ENCODE results near the gene ZBTB7B.
"Not testable (repeated sequence)": the region's sequence is repeated elsewhere in the genome, so short reads cannot be mapped to it uniquely, and the experiment has no call there.

The ZBTB7B gene

DNA sequence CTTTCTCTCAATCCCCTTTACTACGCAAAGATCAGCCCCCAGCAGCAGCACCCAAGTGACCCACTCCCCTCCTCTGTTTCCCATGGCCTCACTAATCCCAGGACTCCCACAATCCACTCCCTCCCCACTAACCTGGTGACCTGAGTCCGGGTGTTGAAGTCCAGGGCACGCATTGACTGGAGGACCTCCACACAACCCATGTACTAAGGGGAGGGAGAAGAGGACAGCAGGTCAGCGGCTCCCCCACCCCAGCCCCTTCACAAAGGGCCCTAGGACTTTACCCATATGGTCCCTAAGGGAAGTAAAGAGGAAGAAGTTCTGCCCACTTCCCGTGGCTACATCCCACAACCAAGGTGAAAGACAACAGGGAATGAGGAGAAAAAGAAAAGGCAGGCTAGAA, 33.4 kb upstream of the ZBTB7B start:
- DNase-seq (ENCODE audit: low spot score) = no peak

DNA sequence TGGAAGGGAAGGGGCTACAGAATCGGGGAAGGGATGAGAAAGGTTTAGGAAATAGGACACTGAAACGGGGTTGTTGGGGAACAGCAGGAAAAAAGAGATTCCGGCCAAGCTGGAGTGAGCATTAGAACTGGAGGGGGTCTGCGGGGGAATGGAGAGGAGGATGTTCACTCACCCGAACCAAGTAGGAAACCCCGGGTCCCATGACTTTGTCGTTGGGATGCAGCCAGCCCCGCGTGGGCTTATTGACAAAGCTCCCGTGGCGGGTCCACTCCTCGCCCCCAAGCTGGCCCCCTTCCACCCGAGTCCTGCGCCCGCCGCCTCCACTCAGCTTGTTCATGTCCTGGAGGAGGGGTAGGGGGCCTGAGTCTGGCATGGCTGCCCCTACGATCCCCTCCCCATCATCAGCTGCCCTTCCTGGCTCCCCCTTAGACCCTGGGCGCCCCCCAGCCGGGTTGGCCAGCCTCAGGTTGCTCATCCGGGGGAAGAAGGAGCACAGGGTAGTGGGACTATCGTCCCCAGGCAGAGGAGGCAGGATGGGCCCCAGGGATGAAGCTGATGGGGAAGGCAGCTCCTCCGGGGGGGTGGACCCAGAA, 32.6 kb upstream of the ZBTB7B start:
- DNase-seq (ENCODE audit: low spot score) = no peak

DNA sequence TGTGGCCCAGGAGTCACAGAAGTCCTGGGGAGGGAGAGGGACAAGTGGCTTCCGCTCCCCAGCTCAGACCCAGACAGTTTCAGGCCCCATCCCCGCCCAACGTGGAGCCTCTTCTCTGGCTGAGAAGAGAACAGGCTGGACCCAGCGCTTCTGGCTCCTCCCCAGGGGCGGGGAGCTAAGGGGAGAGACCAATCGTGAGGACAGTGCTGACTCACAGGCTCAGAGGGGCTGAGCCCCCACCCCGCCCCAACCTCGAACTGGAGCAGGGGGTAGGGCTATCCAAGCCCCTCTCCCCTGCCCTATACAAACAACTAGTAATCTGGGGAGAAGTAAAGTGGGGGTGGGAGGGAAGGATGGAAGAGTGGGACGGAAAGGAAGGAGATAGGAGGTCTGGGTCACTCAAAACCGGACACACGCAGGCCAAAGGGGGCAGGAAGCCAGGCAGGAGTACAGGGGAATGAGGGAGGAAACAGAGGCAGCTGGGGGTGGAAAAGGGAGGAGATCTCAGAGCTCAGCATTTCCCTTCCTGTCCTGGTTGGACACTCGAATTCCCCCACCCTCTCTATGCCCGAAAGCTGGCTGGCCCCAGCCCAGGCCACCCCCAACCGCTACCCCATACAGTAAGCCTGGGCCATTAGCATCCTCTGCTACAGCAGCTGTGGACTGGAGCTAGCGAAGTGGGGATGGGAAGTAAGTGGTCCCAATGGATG, 31.8 kb upstream of the ZBTB7B start, which contains the start of gene SHC1:
TSS of gene SHC1 (minus strand) at position 117 of the 710 bp plus-strand sequence. CDS start 221 bp downstream, outside the sequence.
- peak; percentile 92 for DNase-seq (ENCODE audit: low spot score)

DNA sequence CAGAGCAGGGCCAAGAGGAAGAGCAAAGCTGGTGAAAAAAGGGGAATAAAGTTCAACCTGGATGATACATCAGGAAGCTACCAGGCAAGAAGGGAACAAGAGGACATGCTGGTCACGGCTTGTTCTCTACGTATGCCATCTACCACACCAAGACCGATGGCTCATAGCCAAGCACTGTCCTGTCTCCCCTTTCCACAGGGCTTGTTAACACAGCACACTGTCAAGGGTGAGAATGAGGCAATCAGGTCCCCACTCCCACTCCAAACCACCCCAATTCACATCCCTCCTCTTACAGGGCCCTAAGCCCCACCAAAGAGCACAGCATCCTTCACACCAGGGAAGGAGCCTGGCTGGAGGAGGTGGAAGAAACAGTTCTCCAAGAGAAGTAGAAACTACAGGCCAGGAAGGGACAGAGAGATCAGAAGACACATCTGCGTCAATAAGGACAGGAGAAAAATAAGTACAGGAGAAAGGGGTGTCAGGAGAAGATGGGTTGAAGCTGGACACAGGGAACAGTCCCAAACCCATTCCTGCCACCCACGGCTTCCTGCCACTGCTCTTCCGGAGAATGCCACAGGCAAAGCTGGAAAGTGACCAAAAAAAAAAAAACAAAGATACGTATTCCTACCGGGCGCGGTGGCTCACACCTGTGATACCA, 31.1 kb upstream of the ZBTB7B start:
- DNase-seq (ENCODE audit: low spot score) = no peak

DNA sequence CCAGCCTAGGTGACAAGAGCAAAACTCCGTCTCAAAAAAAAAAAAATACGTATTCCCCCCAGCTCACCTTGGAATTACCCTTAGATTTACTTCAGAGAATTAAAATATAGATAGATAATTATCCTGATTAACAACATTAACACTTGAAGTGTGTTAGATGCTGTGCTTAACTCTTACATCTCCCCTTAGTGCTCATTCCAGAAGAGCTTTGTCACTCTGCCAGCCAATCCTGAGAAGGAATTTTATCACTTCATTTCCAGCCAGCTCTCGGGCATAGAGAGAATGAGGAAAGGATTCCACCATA, 30.4 kb upstream of the ZBTB7B start:
- no peak for DNase-seq (ENCODE audit: low spot score)

DNA sequence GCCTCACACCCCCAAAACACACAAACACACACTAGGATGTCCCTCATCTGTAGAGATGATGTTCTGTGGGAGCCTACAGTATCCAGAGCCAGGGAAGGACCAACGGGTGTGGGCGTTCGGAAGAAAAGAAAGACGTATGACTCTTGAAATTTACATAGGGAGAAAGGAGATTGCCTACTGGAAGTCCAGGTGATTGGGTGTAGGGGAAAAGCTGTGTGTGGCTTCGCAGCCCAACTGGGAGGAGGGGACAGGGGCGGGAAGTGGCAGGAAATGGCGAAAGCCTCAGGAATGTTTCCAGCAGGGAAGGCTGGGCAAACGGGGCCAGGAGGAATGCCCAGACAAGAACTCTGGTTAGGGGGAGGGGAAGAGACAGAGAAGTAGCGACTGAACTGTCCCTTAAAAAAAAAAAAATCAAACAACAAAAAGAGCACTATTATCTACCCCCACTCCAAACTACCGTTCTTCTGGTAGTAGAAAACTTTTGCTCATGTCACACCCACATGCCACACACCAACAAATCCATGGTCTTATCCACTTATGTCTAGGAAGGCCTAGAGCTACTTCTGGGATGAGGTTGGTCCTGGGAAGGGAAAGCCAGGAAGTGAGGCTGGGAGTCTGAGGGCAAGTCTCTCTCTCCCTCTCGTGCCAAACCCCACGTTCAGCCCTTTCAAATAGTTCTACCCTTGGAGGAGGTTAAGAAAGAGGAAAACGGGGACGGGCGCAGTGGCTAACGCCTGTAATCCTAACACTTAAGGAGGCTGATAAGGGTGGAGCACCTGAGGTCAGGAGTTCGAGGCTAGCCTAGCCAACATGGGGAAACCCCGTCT, 29.9 kb upstream of the ZBTB7B start:
- peak; percentile 78 for DNase-seq (ENCODE audit: low spot score)

DNA sequence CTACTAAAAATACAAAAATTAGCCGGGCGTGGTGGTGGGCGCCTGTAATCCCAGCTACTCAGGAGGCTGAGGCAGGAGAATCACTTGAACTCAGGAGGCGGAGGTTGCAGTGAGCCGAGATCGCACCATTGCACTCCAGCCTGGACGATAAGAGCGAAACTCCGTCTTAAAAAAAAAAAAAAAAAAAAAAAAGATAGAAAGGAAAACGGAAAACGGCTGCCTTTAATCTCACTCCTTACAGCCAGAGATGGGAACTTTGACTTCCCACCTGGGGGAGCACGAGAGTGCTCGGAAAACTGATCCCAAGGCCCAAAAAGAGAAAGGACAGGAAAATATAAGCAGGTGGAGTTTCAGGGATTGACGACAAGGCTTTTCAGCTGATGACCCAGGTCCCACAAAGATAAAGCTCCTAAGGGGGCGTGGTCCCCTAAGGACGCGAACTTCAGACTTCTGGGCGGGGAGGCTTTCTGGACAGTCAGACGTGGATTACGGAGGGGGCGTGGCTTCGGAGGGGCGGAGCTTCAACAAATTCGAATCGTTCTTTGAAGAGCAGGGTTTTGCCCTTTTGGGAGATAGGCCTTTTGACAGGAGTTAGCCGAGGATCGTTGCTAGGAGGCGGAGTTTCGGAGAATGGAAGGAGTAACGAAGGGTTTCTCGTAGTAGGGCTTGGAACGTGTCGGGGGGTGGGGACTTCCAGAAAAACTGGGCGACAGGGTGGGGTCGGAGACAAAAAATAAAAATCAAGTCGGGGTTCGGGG, 29.1 kb upstream of the ZBTB7B start:
- DNase-seq (ENCODE audit: low spot score) = peak; percentile 97

DNA sequence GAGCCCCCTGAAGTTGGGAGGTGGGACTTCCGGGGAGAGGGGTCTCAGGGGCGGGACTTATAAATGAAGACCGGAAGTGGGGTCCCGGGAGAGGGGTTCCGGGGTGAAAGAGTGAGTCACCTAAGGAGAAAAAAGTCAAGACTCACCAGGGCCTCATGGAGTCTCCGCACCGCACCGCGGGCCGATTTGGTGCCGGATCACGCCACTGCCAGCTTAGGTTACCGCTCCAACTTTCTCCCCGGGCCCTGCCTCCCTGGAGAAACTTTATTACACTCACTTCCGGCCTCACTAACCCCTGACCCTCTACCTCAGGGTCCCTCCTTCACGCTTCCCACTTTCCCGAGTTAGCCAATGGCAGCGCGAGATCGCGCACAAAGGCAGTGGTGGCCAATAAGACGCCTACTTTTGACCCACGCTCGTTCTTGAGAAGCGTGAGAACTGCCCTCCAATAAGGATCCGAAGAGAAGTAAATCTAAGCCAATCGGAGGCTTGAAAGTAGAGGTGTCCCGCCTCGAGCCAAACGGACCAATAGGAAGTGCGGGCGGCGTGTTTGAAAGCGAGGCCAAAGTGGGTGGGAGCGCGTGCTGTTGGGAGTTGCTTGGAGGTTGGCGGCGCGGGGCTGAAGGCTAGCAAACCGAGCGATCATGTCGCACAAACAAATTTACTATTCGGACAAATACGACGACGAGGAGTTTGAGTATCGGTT, 28.3 kb upstream of the ZBTB7B start, which contains the start of gene CKS1B:
TSS of gene CKS1B (plus strand) at position 580 of the 706 bp plus-strand sequence. CDS start at position 645, 65 bp downstream.
- peak; percentile 97 for DNase-seq (ENCODE audit: low spot score)

DNA sequence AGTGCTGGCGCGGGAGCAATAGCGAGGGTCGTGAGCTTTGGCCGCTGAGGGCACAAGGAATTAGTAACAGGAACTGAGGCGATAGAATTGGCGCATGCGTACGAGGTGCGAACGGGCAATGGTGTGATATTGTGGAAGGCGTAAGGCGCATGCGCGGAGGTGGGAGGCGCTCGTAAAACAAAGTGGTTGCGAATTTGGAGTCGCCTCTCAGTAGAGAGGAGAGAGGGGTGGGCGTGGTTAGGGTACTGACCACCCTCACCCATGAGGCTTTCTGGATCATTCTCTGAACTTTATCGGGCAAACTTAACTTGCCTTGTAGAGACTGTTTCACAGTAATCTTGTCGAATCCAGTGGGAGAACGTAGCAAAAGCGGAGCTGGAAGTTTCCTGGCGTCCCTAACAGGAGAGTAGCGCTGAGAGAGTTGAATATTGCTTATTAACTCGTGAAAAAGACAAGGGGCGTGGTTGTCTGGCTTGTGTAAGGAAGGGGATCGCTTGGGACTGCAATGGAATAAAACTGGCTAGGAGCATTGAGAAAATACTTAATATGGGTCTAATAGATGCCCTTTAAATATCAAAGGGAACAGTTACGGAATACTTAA, 27.7 kb upstream of the ZBTB7B start:
- peak; percentile 97 for DNase-seq (ENCODE audit: low spot score)

DNA sequence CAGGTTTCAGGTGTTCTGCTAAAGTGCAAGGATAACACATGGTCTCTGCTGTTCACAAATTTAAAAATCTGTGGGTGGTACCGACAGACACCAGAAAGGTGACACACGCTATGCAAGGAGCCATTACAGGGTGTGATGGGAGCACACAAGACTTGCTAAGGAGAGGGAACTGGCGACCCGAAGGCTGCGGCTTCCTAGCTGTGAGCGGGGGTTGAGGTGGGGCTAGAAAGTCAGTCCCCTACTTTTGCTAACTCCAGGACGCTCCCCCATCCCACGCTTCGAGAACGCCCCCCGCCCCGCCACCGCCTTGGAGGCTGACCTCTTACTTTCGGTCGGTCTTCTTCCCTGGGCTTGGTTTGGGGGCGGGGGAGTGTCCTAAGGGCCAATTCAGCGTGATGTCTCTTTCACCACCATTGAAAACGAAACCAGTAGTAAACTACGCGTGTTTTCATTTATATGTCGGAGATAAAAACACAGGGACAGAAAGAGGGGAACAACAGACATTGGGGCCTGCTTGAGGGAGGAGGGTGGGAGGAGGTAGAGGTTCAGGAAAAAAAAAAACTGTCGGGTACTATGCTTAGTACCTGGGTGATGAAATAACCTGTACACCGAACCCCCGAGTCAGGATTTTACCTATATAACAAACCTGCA, 27.1 kb upstream of the ZBTB7B start:
- DNase-seq (ENCODE audit: low spot score) = peak; percentile 68

DNA sequence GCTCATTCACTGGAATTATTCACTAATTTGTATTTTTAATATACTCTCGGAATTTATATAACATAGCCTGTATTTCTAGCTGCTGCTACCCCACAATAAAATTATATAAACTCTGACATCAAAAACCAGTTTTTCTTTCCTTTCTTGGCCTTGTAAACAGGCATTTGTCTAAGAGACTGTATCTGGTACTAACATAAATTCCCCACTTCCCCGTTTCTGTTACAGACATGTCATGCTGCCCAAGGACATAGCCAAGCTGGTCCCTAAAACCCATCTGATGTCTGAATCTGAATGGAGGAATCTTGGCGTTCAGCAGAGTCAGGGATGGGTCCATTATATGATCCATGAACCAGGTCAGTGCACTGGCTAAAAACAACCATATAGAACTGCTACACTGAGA, 24.8 kb upstream of the ZBTB7B start:
- not testable (repeated sequence) for DNase-seq (ENCODE audit: low spot score)

DNA sequence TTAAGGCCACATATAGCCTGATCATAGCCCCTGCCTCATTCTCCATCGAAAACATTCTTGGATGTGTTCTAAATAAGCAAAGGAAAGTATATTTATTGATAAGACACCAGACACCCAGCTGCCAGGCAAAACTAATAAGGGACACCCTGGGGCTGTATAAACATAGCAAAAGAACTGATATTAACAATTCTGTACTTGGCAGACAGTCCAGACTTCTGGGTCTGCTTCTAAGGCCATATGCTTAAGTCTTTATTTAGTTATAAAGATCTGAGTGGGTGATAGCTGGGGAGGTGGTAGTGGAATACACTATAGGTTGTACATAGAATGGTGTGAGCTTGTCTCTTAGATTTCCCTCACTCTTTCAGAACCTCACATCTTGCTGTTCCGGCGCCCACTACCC, 24.2 kb upstream of the ZBTB7B start:
- no peak for DNase-seq (ENCODE audit: low spot score)

DNA sequence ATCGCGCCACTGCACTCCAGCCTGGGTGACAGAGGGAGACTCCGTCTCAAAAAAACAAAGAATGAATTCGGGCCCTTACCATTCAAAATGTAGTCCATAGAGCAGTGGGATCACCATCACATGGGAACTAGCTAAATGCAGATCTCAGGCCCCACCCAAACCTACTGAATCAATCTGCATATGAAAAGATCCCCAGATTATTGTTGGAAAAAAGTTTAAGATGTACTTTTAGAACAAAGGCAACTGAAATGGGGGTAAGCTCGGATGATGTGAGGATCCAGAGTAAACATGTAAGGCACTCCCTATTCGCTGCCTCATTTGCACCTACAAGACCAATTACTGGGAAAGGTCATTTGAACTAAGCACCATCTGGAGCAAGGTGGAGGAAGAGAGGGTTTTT, 20.3 kb upstream of the ZBTB7B start:
- DNase-seq (ENCODE audit: low spot score) = no peak

DNA sequence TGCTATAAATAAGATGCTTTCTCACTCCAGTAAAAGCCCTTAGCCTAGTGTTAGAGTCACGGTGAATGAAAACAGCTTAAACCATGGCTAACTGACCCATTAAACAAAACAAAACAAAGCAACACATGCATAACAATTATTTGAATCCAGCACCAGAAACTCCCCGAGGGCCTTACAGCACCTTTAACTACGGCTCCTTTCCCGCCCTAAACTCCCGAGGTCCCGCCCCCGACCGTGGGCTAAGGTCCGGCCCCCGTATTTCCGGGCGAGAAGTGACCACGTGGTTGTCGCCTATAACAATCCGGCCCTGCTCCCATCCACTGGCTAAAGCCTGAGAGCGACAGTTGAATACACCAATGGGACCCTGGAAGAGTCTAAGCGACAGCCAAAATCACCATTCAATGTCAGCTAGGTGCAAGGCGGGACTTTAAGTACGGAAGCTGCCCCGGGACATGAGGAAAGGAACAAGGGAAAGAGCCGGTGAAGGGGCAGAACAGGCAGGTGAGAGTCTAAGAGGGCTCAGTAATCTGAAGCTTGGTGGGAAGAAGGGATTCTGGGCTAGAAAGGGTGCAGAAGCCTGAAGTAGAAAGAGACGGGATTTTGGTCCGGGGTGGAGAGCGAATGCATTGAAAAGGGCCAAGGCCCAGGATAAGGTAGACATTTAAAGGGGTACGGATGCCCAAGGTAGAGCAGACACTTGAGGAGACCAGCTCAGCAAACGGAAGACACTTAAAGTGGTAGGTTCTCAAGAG, 19.5 kb upstream of the ZBTB7B start, which contains the start of gene FLAD1:
TSS of gene FLAD1 (plus strand) at position 448 of the 752 bp plus-strand sequence. CDS start 351 bp downstream, outside the sequence.
- peak; percentile 96 for DNase-seq (ENCODE audit: low spot score)

DNA sequence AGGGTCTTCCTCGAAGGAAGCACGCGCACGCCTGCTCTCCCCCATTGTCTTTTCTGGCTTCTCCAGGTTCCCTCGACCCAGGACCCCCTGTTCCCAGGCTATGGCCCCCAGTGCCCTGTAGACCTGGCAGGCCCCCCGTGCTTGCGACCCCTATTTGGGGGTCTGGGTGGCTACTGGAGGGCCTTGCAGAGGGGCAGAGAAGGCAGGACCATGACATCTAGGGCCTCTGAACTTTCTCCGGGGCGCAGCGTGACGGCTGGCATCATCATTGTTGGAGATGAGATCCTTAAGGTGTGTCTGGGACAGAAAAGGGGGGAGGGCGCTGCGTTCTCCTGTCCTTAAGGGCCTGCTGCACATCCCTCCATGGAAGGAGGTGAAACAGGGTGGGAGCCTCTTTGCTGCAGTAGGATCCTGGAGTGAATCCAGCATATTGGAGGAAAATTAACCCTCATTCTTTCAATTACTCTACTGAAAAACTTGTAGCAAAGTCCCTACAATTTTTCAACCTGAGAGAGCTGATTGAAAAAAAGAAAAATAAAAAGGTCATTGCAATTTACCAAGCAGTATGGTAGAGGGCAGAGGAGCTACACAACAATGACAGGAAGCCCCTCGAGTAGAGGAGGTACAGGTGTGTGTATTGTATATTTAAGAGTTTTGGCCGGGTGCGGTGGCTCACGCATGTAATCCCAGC, 18.7 kb upstream of the ZBTB7B start:
- DNase-seq (ENCODE audit: low spot score) = no peak

DNA sequence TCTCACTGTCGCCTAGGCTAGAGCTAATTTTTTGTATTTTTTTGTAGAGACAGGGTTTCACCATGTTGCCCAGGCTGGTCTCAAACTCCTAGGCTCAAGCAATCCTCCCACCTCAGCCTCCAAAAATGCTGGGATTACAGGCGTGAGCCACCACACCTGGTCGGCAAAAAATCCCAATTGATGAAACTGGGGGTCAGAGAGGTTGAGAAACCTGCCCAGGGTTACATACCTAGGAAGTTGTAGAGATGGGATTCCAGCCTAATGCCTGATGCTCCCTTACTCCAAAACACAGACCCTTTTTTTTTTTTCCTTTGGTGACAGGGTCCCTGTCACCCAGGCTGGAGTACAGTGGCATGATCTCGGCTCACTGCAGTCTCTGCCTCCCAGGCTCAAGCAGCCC, 15.9 kb upstream of the ZBTB7B start:
- not testable (repeated sequence) for DNase-seq (ENCODE audit: low spot score)

DNA sequence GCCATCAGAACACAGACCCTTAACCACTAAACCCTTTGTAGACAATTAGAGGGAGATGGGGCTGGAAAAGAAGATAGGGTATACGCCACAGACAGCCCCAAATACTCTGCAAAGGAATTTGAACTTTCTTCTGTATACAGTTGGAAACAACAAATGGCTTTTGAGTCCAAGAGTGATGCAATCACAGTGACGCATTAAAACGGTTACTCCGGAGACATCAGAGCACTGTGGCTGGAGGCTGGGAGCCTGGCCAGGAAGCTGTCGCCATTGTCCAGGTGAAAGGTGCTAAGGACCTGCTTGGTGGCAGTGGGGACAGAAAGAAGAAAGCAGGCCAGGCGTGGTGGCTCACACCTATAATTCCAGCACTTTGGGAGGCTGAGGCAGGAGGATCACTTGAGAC, 15.3 kb upstream of the ZBTB7B start:
- DNase-seq (ENCODE audit: low spot score) = no peak
